Panc1 (cell line): Measurements from ENCODE around the gene ALDH5A1.

Experiments
- POLR2AphosphoS5 ChIP-seq: IDR thresholded peaks from 2 replicates; pipeline ENCODE4 v1.6.1; 2012; ENCODE audit warnings: mild to moderate bottlenecking, low read depth, low read length, moderate library complexity
- REST ChIP-seq, 2 experiments: IDR thresholded peaks; 2 replicates each; pipeline ENCODE4 v1.6.1; 2011 to 2012; ENCODE audit warnings: low read depth in 2 of 2, control low read depth in 1 of 2, low read length in 1 of 2, mild to moderate bottlenecking in 1 of 2, moderate library complexity in 1 of 2; ENCODE audit not compliant: insufficient read depth in 1 of 2
- SIN3A ChIP-seq: IDR thresholded peaks from 2 replicates; pipeline ENCODE4 v1.6.1; 2012; ENCODE audit warnings: low read depth, mild to moderate bottlenecking, low read length, moderate library complexity, borderline replicate concordance; ENCODE audit not compliant: insufficient read depth
- TCF7L2 ChIP-seq: IDR thresholded peaks from 2 replicates; pipeline ENCODE4 v1.6.1; 2011; ENCODE audit warnings: mild to moderate bottlenecking, low read depth, low read length, inconsistent platforms
- TF ChIP-seq, protein P1 (sequence below): fragments of 450-650 bp; IDR thresholded peaks from 2 replicates; pipeline ENCODE4 v1.5.1; 2017; ENCODE audit warnings: mild to moderate bottlenecking

DNA sequence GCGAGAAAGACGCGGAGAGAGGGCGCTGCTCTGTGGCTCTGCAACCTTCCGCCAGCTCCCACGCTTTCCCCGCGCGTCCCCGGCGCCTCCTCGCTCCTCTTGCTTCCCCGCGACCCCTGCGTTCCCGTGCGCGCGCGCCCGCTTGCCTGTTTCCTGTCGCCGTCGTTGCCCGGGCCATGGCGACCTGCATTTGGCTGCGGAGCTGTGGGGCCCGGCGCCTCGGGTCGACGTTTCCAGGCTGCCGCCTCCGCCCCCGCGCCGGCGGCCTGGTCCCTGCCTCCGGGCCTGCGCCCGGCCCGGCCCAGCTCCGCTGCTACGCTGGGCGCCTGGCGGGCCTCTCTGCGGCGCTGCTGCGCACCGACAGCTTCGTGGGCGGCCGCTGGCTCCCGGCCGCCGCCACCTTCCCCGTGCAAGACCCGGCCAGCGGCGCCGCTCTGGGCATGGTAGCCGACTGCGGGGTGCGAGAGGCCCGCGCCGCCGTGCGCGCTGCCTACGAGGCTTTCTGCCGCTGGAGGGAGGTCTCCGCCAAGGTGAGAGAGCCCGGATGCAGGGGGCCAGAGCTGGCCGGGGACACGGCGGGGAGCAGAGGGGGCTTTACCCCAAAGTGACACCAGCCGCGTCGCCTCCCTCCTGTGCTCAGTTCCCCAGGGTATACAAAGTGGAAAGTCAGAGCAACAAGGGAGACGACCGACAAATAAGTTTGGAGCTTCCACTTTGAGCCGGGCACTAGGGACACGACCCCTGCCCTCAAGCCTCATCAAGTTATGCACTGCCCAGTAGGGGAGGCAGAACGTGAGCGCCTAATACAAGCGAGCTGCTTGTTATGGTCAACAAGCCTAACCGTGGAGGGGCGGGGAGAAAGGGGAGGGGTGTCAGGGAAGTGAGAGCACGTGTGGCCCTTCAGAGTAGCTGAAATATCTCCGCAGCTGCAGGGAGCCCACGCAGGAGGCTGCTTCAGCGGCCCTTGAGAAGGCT is at the start of gene ALDH5A1:
- TF ChIP-seq, protein P1, sequence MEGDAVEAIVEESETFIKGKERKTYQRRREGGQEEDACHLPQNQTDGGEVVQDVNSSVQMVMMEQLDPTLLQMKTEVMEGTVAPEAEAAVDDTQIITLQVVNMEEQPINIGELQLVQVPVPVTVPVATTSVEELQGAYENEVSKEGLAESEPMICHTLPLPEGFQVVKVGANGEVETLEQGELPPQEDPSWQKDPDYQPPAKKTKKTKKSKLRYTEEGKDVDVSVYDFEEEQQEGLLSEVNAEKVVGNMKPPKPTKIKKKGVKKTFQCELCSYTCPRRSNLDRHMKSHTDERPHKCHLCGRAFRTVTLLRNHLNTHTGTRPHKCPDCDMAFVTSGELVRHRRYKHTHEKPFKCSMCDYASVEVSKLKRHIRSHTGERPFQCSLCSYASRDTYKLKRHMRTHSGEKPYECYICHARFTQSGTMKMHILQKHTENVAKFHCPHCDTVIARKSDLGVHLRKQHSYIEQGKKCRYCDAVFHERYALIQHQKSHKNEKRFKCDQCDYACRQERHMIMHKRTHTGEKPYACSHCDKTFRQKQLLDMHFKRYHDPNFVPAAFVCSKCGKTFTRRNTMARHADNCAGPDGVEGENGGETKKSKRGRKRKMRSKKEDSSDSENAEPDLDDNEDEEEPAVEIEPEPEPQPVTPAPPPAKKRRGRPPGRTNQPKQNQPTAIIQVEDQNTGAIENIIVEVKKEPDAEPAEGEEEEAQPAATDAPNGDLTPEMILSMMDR, result peak; percentile 67
- TF ChIP-seq SIN3A (no peak), POLR2AphosphoS5 (no peak), REST (IDR thresholded peaks at IDR 0.05; ENCODE audit: insufficient read depth in 1 of 2, low read depth in 2 of 2, low read length in 1 of 2) (no peak), TCF7L2 (no peak)
